ENCODE measurements around the gene GOLT1B. TPM values are rescaled to one million over a fixed set of nuclear protein-coding genes. Genes with fewer than 3 reads are reported as not detected.

GOLT1B gene
- total RNA-seq, 1 experiment from 2014 or later = 46.1 TPM

DNA sequence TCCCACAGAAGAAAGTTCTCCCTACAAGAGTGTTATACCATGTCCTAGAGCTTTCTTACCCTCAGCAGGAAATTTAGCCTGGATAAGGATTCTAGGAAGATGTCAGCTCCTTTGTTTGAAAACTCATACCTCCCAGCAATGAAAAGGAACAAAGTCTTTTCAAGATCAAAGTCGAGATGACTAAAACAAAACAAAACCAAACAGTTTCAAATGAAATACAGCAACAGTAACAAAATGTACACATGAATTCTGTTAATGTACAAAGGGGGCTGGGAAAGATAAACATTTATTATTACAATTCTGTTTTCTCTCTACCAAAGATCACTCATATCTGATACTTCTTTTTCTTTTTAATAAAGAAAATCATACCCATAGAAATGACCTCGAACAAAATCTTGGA, 61.3 kb downstream of the GOLT1B start:
- no peak overlapping the region for H3K56ac ChIP-seq (ENCODE audit: insufficient read length, low read depth, low read length)
- Mint-ChIP-seq H3K9me3 (no peaks in the 10 kb centered on the region), H3K27me3 (ENCODE audit: low read depth) (no peaks in the 10 kb centered on the region), H3K27ac (no peak overlapping the region), H3K4me3 (no peak overlapping the region), H3K4me1 (peaks cover 2 to 3% of the 10 kb centered on the region in 2 experiments; a peak in 2 of 4 replicates), H3K36me3 (ENCODE audit: insufficient read depth in 1 of 3, low read depth in 3 of 3) (no peaks in the 10 kb centered on the region)
- no peak overlapping the region for H2AK5ac ChIP-seq (ENCODE audit: insufficient read length, low read length)
- H2BK5ac ChIP-seq (ENCODE audit: insufficient read length, low read length) = no peak overlapping the region
- H4K91ac ChIP-seq (ENCODE audit: insufficient read length, low read depth, low read length) = no peak overlapping the region
- H3K18ac ChIP-seq (ENCODE audit: insufficient read length, low read depth, low read length) = no peak overlapping the region
- no peaks in the 10 kb centered on the region for H3K23me2 ChIP-seq (ENCODE audit: insufficient read length, low read depth, low read length, poor library complexity, severe bottlenecking)
- no peak overlapping the region for H2BK120ac ChIP-seq (ENCODE audit: low read depth, low read length, poor library complexity, severe bottlenecking)
- no peak overlapping the region for H3K4me2 ChIP-seq (ENCODE audit: insufficient read depth, insufficient read length, low read length)
- H3K79me2 ChIP-seq (ENCODE audit: insufficient read depth, low read length) = no peaks in the 10 kb centered on the region
- H3K14ac ChIP-seq (ENCODE audit: insufficient read depth, low read length) = no peak overlapping the region
- H3K9ac ChIP-seq (ENCODE audit: extremely low read depth, insufficient read length, low read length) = no peak overlapping the region
- no peak overlapping the region for H3K23ac ChIP-seq (ENCODE audit: insufficient read length, low read depth, low read length)
- H3K4ac ChIP-seq (ENCODE audit: low read depth, low read length) = no peak overlapping the region
- WGBS (ENCODE audit: extremely low coverage, insufficient read length, low lambda C conversion rate) = no CpG with 5 or more reads among the region's 2 CpGs
- no peak for DNase-seq
- no peaks in the 10 kb centered on the region for H3K79me1 ChIP-seq (ENCODE audit: insufficient read depth, low read depth, low read length, poor library complexity, severe bottlenecking)
- no peak overlapping the region for H3K27ac ChIP-seq (ENCODE audit: insufficient read length, low read depth, low read length)
- TF ChIP-seq, protein P1, sequence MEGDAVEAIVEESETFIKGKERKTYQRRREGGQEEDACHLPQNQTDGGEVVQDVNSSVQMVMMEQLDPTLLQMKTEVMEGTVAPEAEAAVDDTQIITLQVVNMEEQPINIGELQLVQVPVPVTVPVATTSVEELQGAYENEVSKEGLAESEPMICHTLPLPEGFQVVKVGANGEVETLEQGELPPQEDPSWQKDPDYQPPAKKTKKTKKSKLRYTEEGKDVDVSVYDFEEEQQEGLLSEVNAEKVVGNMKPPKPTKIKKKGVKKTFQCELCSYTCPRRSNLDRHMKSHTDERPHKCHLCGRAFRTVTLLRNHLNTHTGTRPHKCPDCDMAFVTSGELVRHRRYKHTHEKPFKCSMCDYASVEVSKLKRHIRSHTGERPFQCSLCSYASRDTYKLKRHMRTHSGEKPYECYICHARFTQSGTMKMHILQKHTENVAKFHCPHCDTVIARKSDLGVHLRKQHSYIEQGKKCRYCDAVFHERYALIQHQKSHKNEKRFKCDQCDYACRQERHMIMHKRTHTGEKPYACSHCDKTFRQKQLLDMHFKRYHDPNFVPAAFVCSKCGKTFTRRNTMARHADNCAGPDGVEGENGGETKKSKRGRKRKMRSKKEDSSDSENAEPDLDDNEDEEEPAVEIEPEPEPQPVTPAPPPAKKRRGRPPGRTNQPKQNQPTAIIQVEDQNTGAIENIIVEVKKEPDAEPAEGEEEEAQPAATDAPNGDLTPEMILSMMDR (conservative IDR thresholded peaks at IDR 0.05) = no peak
- no peaks in the 10 kb centered on the region for H3K4me1 ChIP-seq (ENCODE audit: insufficient read depth, low read length)
- no peaks in the 10 kb centered on the region for H3K27me3 ChIP-seq (ENCODE audit: insufficient read depth, low read length)
- no peak overlapping the region for H2BK15ac ChIP-seq (ENCODE audit: low read depth, low read length)
- no peak overlapping the region for H4K5ac ChIP-seq (ENCODE audit: insufficient read length, low read depth, low read length)
- H2BK12ac ChIP-seq (ENCODE audit: insufficient read length, low read depth, low read length) = no peak overlapping the region
- no peaks in the 10 kb centered on the region for H4K20me1 ChIP-seq (ENCODE audit: control insufficient read depth, insufficient read depth, insufficient read length)
- H3T11ph ChIP-seq (ENCODE audit: low read length) = no peak overlapping the region
- H2BK20ac ChIP-seq (ENCODE audit: low read depth, low read length, poor library complexity, severe bottlenecking) = no peak overlapping the region
- no peaks in the 10 kb centered on the region for H3K9me3 ChIP-seq (ENCODE audit: control insufficient read depth, low read depth, low read length)
- no peak overlapping the region for H4K8ac ChIP-seq (replicated peaks; ENCODE audit: insufficient read length, low read depth, low read length)
- no peak overlapping the region for H2AFZ ChIP-seq (ENCODE audit: low read length)
